Measurements from ENCODE around the gene CRTAC1.
"Not testable (repeated sequence)": the region's sequence is repeated elsewhere in the genome, so short reads cannot be mapped to it uniquely, and the experiment has no call there.

CRTAC1 gene

GRCh38 chr10:97849687-97850402, 180.6 kb downstream of the CRTAC1 start, which contains the start of gene GOLGA7B:
TSS of gene GOLGA7B (plus strand) at chr10:97849843. CDS start at chr10:97850304, 461 bp downstream.
- Histone ChIP-seq H3K27ac (peak within 1 kb of the TSS; percentile 32), H3K36me3 (ENCODE audit: control insufficient read depth, insufficient read depth, low read length) (no peaks in the 10 kb centered on the region), H2AFZ (peak within 1 kb of the TSS; percentile 95), H3K27me3 (ENCODE audit: control insufficient read depth, insufficient read depth, low read length) (no peaks in the 10 kb centered on the region), H3K9me3 (ENCODE audit: control insufficient read depth, low read length) (no peaks in the 10 kb centered on the region), H3K4me1 (peaks cover 6% of the 10 kb centered on the region), H3K4me3 (ENCODE audit: low read depth, low read length) (peak within 1 kb of the TSS; percentile 39), H3K79me2 (no peaks in the 10 kb centered on the region), H3K9ac (peak within 1 kb of the TSS; percentile 34), H3K4me2 (ENCODE audit: low read length) (peak within 1 kb of the TSS; percentile 62)
- no peak for TF ChIP-seq CTCF (IDR thresholded peaks at IDR 0.05)

- peak overlapping the region; percentile 32 for H3K27ac ChIP-seq
- peak overlapping the region; percentile 95 for H2AFZ ChIP-seq
- no peaks in the 10 kb centered on the region for H3K79me2 ChIP-seq
- no peaks in the 10 kb centered on the region for H3K36me3 ChIP-seq (ENCODE audit: control insufficient read depth, insufficient read depth, low read length)
- H3K9me3 ChIP-seq (ENCODE audit: control insufficient read depth, low read length), result no peaks in the 10 kb centered on the region
- TF ChIP-seq CTCF (IDR thresholded peaks at IDR 0.05), result no peak
- H3K4me3 ChIP-seq (ENCODE audit: low read depth, low read length), result peak overlapping the region; percentile 39
- H3K9ac ChIP-seq, result peak overlapping the region; percentile 34
- peaks cover 6% of the 10 kb centered on the region for H3K4me1 ChIP-seq
- H3K27me3 ChIP-seq (ENCODE audit: control insufficient read depth, insufficient read depth, low read length), result no peaks in the 10 kb centered on the region
- H3K4me2 ChIP-seq (ENCODE audit: low read length), result peak overlapping the region; percentile 62
These were observed 181.2 kb downstream of the CRTAC1 start for GRCh38 chr10:97849103-97849686.

DNA sequence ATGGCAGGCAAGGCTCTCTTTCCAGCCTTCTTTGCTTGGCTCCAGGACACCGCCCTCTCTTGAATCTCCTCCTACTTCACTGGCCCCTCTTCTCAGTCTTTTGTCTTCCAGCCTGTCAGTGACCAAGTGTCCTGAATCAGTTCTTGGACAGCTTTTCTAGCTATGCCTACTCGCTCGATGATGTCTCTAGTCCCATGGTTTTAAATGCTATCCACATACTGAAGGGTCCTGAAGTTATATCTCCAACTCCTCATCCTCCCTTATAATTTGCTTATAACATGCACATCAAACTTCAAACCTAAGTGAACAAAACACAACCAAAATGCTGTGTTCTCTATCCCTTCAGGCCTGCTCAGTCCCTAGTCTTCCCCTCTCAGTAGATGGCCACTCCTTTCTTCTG, 185.7 kb downstream of the CRTAC1 start:
- Histone ChIP-seq H3K4me2 (ENCODE audit: low read length) (no peak overlapping the region), H3K4me1 (peaks cover 4% of the 10 kb centered on the region), H3K9me3 (ENCODE audit: control insufficient read depth, low read length) (no peaks in the 10 kb centered on the region), H3K27me3 (ENCODE audit: control insufficient read depth, insufficient read depth, low read length) (no peaks in the 10 kb centered on the region), H3K36me3 (ENCODE audit: control insufficient read depth, insufficient read depth, low read length) (no peaks in the 10 kb centered on the region), H3K27ac (no peak overlapping the region), H3K4me3 (ENCODE audit: low read depth, low read length) (no peak overlapping the region), H3K79me2 (no peaks in the 10 kb centered on the region), H3K9ac (no peak overlapping the region), H2AFZ (no peak overlapping the region)
- no peak for TF ChIP-seq CTCF (IDR thresholded peaks at IDR 0.05)

- H2AFZ ChIP-seq; H3K36me3 ChIP-seq (ENCODE audit: control insufficient read depth, insufficient read depth, low read length); H3K27ac ChIP-seq; H3K79me2 ChIP-seq; H3K4me2 ChIP-seq (ENCODE audit: low read length); H3K9ac ChIP-seq; H3K9me3 ChIP-seq (ENCODE audit: control insufficient read depth, low read length); H3K4me3 ChIP-seq (ENCODE audit: low read depth, low read length); H3K4me1 ChIP-seq; H3K27me3 ChIP-seq (ENCODE audit: control insufficient read depth, insufficient read depth, low read length): not testable (repeated sequence)
These were observed 186.4 kb downstream of the CRTAC1 start for GRCh38 chr10:97843972-97844371.

DNA sequence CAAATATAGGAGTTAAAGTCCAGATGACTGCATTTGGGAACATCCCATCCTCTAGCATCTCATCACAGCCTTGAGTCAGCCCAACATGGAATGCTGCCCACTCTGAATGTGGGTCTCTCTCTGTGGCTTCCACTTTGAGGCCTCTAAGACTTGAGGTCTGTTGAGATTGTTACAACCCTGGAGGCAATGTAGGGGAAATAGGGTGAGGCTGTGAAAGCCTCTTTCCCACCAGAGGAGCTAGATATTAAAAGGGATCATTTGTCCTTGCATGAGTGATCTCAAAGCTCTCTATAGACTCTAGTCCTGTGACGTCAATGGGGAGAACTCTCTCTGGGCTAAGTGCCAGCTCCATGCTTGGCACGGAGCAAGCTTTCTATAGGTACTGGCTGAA, 187.1 kb downstream of the CRTAC1 start:
- no peak for TF ChIP-seq CTCF (IDR thresholded peaks at IDR 0.05)
- Histone ChIP-seq H2AFZ (no peak overlapping the region), H3K4me3 (ENCODE audit: low read depth, low read length) (no peak overlapping the region), H3K4me2 (ENCODE audit: low read length) (no peak overlapping the region), H3K27me3 (ENCODE audit: control insufficient read depth, insufficient read depth, low read length) (no peaks in the 10 kb centered on the region), H3K36me3 (ENCODE audit: control insufficient read depth, insufficient read depth, low read length) (no peaks in the 10 kb centered on the region), H3K79me2 (no peaks in the 10 kb centered on the region), H3K9ac (no peak overlapping the region), H3K4me1 (no peaks in the 10 kb centered on the region), H3K27ac (no peak overlapping the region), H3K9me3 (ENCODE audit: control insufficient read depth, low read length) (no peaks in the 10 kb centered on the region)
